ENCODE measurements around the gene CDH26.

DNA sequence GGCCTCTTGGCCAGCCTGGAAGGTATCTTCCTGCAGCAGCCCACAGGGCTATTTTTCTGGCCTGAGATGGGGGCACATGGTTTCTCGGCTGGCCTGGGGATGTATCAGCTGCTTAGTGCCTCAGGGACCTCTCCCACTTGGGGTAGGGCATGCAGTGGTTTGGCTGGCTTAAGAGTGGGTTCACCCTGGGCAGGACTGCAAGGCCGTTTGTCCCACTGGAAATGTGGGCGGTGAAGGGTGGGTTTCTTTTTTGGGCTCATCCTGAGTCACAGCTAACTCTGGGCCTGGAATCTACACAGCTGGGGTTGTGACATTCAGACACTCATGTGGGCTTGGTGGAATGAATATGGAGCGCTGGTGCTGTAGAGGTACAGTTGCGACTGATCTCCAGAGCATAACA lies 62.0 kb downstream of the CDH26 start:
- no peak for TF ChIP-seq GATA2 (IDR thresholded peaks at IDR 0.05; ENCODE audit: low read depth, low read length)
- no peak for TF ChIP-seq GATA3 (IDR thresholded peaks at IDR 0.05; ENCODE audit: low read depth, low read length)

All from SH-SY5Y (cell line).